SK-N-SH treated with all-trans-retinoic acid at 6 μM for 48 hours (cell line): ENCODE data around the gene MYOCOS.

Experiments
- PATZ1 ChIP-seq: fragments of 250-450 bp; sonication (Bioruptor Pico); IDR thresholded peaks from 2 replicates; pipeline ENCODE4 v1.8.0; 2020; ENCODE audit warnings: mild to moderate bottlenecking, moderate library complexity, borderline replicate concordance
- ZFP30 ChIP-seq: fragments of 450-650 bp; formaldehyde crosslinking; IDR thresholded peaks from 2 replicates; pipeline ENCODE4 v1.5.0; 2022; ENCODE audit warnings: mild to moderate bottlenecking, moderate library complexity
- ZNF70 ChIP-seq: fragments of 450-650 bp; formaldehyde crosslinking; IDR thresholded peaks from 2 replicates; pipeline ENCODE4 v1.5.0; 2020; ENCODE audit warnings: mild to moderate bottlenecking, moderate library complexity

GRCh38 chr1:171616586-171616985 lies 5.5 kb upstream of the MYOCOS start:
- TF ChIP-seq ZFP30 (CRISPR knock-in tag) = no peak
- TF ChIP-seq ZNF70 (CRISPR knock-in tag) = no peak
- TF ChIP-seq PATZ1 = no peak
